Effector memory CD8-positive, alpha-beta T cell (primary cell): ENCODE results near the gene PTPN18.
"Not testable (repeated sequence)": the region's sequence is repeated elsewhere in the genome, so short reads cannot be mapped to it uniquely, and the experiment has no call there.

ENCODE experiments used
- ATAC-seq: fragments of 150-1000 bp; cut with Tn5 transposase; replicated peaks from 2 replicates; pipeline ENCODE4 v1.10.0; 2021; ENCODE audit warnings: mild to moderate bottlenecking, moderate library complexity
- DNase-seq, 3 experiments: peaks; one replicate each; pipeline ENCODE4 v3.0.0; 2021
- H3K27ac Mint-ChIP-seq, 2 donors: one replicate each; pipeline ENCODE4 v1.8.0; 2022; ENCODE audit warnings: mild to moderate bottlenecking in 2 of 2, mixed read lengths in 2 of 2, moderate library complexity in 2 of 2
- H3K27me3 Mint-ChIP-seq, 2 donors: one replicate each; pipeline ENCODE4 v1.8.0; 2022; ENCODE audit warnings: mixed read lengths in 2 of 2
- H3K36me3 Mint-ChIP-seq: one replicate; pipeline ENCODE4 v1.8.0; 2022; ENCODE audit warnings: mild to moderate bottlenecking, moderate library complexity, mixed read lengths; ENCODE audit not compliant: insufficient read depth
- H3K4me1 Mint-ChIP-seq, 2 donors: one replicate each; pipeline ENCODE4 v1.8.0; 2022; ENCODE audit warnings: low read depth in 2 of 2, mixed read lengths in 2 of 2
- H3K4me3 Mint-ChIP-seq, 2 donors: one replicate each; pipeline ENCODE4 v1.8.0; 2022; ENCODE audit warnings: mild to moderate bottlenecking in 2 of 2, mixed read lengths in 2 of 2, moderate library complexity in 2 of 2
- H3K9me3 Mint-ChIP-seq, 2 donors: one replicate each; pipeline ENCODE4 v1.8.0; 2022; ENCODE audit warnings: mixed read lengths in 2 of 2
- total RNA-seq, 9 experiments: gene quantifications; one replicate each; lab custom pipeline; 2026; lab: John Stamatoyannopoulos, UW

The PTPN18 gene
- 29.1 to 68.6 (median 41.9) reads per million in 9 experiments for total RNA-seq

GRCh38 chr2:130355578-130356431 is at the start of gene PTPN18:
PTPN18 (plus strand) TSS chr2:130356056; CDS start chr2:130356108, 52 bp downstream.
- H3K4me1 Mint-ChIP-seq: peaks cover 11 to 13% of the 10 kb centered on the region in 2 donors
- H3K9me3 Mint-ChIP-seq: no peaks in the 10 kb centered on the region
- peak; percentile 44 to 53 (median 47) for DNase-seq
- H3K27me3 Mint-ChIP-seq: no peaks in the 10 kb centered on the region
- H3K27ac Mint-ChIP-seq: peak within 1 kb of the TSS in 1 of 2 donors; percentile 60
- peak within 1 kb of the TSS; percentile 80 for H3K4me3 Mint-ChIP-seq
- ATAC-seq: peak; percentile 87
- H3K36me3 Mint-ChIP-seq: no peaks in the 10 kb centered on the region

DNA sequence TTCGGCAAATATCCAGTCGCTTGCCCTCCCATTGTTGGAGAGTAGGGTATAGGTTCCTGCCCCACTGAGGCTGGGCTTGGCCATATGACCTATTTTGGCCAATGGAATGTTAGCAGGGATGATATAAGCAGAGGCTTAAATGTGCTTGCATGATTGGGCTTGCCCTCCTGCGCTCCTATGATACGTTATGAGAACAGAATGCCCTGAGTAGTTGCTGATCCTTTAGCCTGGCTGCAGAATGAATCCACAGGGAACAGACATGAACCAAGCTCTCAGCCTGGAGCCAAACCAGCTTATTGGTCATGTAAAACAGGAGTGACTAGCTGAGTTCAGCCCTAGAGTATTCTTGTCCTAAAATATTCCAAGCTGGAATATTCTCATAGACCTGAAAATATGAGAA is 48.0 kb upstream of the PTPN18 start:
- H3K27ac Mint-ChIP-seq: no peak overlapping the region
- ATAC-seq (no peak), DNase-seq (no peak)
- H3K9me3 Mint-ChIP-seq: no peaks in the 10 kb centered on the region
- H3K36me3 Mint-ChIP-seq: no peaks in the 10 kb centered on the region
- peaks cover 0 to 5% of the 10 kb centered on the region in 2 donors for H3K27me3 Mint-ChIP-seq
- no peak overlapping the region for H3K4me3 Mint-ChIP-seq
- no peaks in the 10 kb centered on the region for H3K4me1 Mint-ChIP-seq

GRCh38 chr2:130310881-130311280 is 45.0 kb upstream of the PTPN18 start:
- Mint-ChIP-seq H3K9me3 (no peaks in the 10 kb centered on the region), H3K27ac (no peak overlapping the region), H3K4me1 (no peaks in the 10 kb centered on the region), H3K27me3 (peaks cover 5 to 10% of the 10 kb centered on the region in 2 donors), H3K36me3 (no peaks in the 10 kb centered on the region), H3K4me3 (no peak overlapping the region)
- no peak for ATAC-seq
- no peak for DNase-seq

- DNase-seq: no peak
- no peaks in the 10 kb centered on the region for H3K9me3 Mint-ChIP-seq
- no peak overlapping the region for H3K27ac Mint-ChIP-seq
- peaks cover 6 to 19% of the 10 kb centered on the region in 2 donors for H3K27me3 Mint-ChIP-seq
- ATAC-seq: no peak
- peaks cover 4% of the 10 kb centered on the region for H3K36me3 Mint-ChIP-seq
- H3K4me1 Mint-ChIP-seq: no peaks in the 10 kb centered on the region
- H3K4me3 Mint-ChIP-seq: no peak overlapping the region
These were observed 42.0 kb upstream of the PTPN18 start for GRCh38 chr2:130313812-130314334.

DNA sequence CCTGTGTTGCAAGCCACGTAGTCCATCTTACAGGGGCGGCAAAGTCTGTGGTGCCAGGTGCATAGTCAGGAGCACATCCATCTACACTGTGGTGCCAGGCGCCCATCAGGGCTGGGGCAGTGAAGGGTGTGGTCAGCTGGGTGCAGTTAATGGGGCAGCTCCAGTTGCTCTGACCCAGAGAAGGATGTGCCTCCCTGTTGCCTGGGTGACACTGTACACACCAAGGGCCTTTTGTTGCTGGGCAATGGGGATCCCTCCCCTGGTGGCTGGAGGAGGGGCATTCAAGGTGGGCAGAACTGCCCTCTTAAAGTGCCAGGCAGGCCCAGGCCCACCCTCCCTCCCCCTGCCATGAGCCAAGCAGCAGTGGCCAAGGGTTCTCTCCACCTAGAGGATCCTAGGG is 41.5 kb upstream of the PTPN18 start:
- Mint-ChIP-seq H3K36me3 (peaks cover 4% of the 10 kb centered on the region), H3K4me1 (no peaks in the 10 kb centered on the region), H3K9me3 (no peaks in the 10 kb centered on the region), H3K27me3 (peaks cover 11 to 24% of the 10 kb centered on the region in 2 donors), H3K4me3 (no peak overlapping the region), H3K27ac (no peak overlapping the region)
- DNase-seq (no peak), ATAC-seq (no peak)

DNA sequence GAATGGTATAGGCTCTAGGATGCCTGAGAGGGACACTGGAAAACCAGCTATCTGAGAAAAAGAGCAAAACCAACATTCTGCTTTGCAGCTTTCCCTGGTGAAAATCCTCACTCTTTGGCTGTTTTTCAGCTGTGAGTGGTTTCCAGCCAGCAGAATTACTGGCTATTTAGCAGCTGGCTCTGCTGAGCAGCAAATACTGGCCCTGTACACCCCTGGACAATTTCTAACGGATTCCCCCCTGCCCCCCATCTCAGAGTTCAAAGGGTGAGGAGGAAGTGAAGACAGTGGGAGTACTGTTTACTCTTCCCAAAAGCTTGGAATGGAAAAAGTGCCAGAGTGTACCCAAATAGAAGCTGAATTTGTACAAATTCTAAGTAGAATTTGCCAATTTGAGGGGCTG is 39.3 kb upstream of the PTPN18 start:
- Mint-ChIP-seq H3K27me3 (peaks cover 16 to 34% of the 10 kb centered on the region in 2 donors), H3K4me3 (no peak overlapping the region), H3K9me3 (no peaks in the 10 kb centered on the region), H3K4me1 (no peaks in the 10 kb centered on the region), H3K36me3 (peaks cover 4% of the 10 kb centered on the region), H3K27ac (no peak overlapping the region)
- DNase-seq (no peak), ATAC-seq (no peak)

GRCh38 chr2:130318906-130319305 is 37.0 kb upstream of the PTPN18 start:
- no peaks in the 10 kb centered on the region for H3K4me1 Mint-ChIP-seq

DNA sequence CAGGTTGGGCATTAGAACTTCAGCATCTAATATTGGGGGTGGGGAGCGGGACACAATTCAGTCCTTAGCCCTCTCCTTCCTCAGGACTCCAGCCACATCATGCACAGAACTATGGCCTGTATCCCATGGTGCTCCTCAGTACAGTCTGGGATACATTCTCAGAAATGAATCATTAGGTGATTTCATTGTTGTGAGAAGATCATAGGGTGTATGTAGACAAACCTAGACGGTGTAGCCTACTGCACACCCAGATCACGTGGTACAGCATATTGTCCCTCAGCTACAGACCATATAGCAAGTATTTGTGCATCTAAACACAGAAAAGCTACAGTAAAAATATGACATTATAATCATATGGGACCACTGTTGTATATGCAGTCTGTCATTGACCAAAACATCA is 36.3 kb upstream of the PTPN18 start:
- DNase-seq: no peak
- no peak for ATAC-seq
- no peaks in the 10 kb centered on the region for H3K9me3 Mint-ChIP-seq
- H3K36me3 Mint-ChIP-seq: peaks cover 4% of the 10 kb centered on the region
- no peak overlapping the region for H3K27ac Mint-ChIP-seq
- no peaks in the 10 kb centered on the region for H3K4me1 Mint-ChIP-seq
- peaks cover 33 to 53% of the 10 kb centered on the region in 2 donors for H3K27me3 Mint-ChIP-seq
- H3K4me3 Mint-ChIP-seq: no peak overlapping the region

More at GRCh38 chr2:130318906-130319305, 37.0 kb upstream of the PTPN18 start:
- DNase-seq (no peak), ATAC-seq (no peak)
- peaks cover 27 to 47% of the 10 kb centered on the region in 2 donors for H3K27me3 Mint-ChIP-seq
- H3K4me3 Mint-ChIP-seq: no peak overlapping the region
- H3K36me3 Mint-ChIP-seq: peaks cover 4% of the 10 kb centered on the region
- no peaks in the 10 kb centered on the region for H3K9me3 Mint-ChIP-seq
- no peak overlapping the region for H3K27ac Mint-ChIP-seq

- Mint-ChIP-seq H3K4me3 (no peak overlapping the region), H3K9me3 (no peaks in the 10 kb centered on the region), H3K36me3 (no peaks in the 10 kb centered on the region), H3K27me3 (peaks cover 68 to 69% of the 10 kb centered on the region in 2 donors), H3K27ac (no peak overlapping the region), H3K4me1 (peaks cover 3 to 6% of the 10 kb centered on the region in 2 donors)
- no peak for DNase-seq
- no peak for ATAC-seq
These were observed 27.9 kb upstream of the PTPN18 start for GRCh38 chr2:130327703-130328527.

GRCh38 chr2:130328710-130329109 is 27.1 kb upstream of the PTPN18 start:
- no peak for DNase-seq
- Mint-ChIP-seq H3K4me1 (peaks cover 3 to 6% of the 10 kb centered on the region in 2 donors), H3K27ac (no peak overlapping the region), H3K36me3 (peaks cover 3% of the 10 kb centered on the region), H3K4me3 (no peak overlapping the region), H3K27me3 (peaks cover 62% of the 10 kb centered on the region in 2 donors), H3K9me3 (no peaks in the 10 kb centered on the region)
- ATAC-seq: no peak

- Mint-ChIP-seq H3K4me1 (peaks cover 3 to 6% of the 10 kb centered on the region in 2 donors), H3K9me3 (no peaks in the 10 kb centered on the region), H3K4me3 (peak overlapping the region; percentile 38 to 46), H3K27me3 (peaks cover 34 to 39% of the 10 kb centered on the region in 2 donors), H3K27ac (peak overlapping the region in 1 of 2 donors; percentile 36), H3K36me3 (peaks cover 10% of the 10 kb centered on the region)
- DNase-seq: peak; percentile 63 to 75 (median 68)
- peak; percentile 93 for ATAC-seq
These were observed 23.4 kb upstream of the PTPN18 start for GRCh38 chr2:130332271-130333073.

- ATAC-seq, H3K9me3 Mint-ChIP-seq, H3K4me1 Mint-ChIP-seq, DNase-seq: not testable (repeated sequence)
- Mint-ChIP-seq H3K27ac (peak overlapping the region in 1 of 2 donors; percentile 36), H3K27me3 (peaks cover 27 to 33% of the 10 kb centered on the region in 2 donors), H3K4me3 (peak overlapping the region in 1 of 2 donors; percentile 46), H3K36me3 (peaks cover 14% of the 10 kb centered on the region)
These were observed 22.6 kb upstream of the PTPN18 start for GRCh38 chr2:130333253-130333652.
